Neural cell (in vitro differentiated cells): ENCODE data around the gene TRPM5.

ENCODE experiments used
- CTCF ChIP-seq: fragments of 450-650 bp; IDR thresholded peaks from 2 replicates; pipeline ENCODE4 v1.5.1; 2014; ENCODE audit warnings: antibody characterized with exemption, mild to moderate bottlenecking, moderate library complexity; ENCODE audit not compliant: poor library complexity, severe bottlenecking
- POLR2AphosphoS5 ChIP-seq: IDR thresholded peaks from 2 replicates; pipeline ENCODE4 v1.6.1; 2012

DNA sequence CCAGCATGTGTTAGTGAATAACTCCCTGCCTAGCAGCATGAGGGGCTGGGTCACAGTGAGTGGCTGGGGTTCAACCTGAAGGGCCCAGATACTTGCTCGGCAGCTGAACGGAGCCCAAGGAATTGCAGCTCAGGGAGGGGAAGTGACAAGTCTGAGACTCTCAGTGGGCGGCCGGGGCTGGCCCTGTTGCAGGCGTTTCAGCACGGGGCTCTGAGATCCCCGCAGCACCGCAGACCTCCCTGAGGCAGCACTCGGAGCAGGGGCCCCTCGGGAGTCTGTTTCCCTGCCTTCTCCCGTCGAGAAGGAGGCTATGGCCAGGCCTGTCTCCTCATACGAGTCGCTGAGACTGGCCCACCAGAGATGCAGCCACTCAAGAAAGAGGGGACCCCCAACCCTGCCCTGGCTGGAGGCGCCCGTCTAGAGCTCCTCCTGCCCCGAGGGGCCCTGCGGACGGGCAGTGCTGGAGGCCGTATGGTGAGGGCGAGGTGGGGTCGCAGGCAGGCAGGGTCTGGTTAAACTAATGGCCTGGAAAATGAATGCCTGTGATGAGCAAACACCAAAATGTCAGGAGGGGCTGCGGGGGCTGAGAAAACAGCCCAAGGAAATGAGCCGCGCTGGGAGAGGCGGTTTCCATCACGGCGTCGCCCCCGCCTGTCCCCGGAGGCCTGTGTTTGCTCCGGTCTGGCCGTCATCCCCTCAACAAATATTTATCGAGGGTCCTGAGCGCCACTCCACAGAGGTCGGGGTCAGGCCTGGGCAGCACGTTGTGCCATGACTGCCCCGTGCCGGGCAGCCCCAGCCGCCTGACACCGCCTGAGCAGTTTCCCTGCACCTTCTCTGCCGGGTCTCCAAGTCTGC is 34.5 kb downstream of the TRPM5 start:
- TF ChIP-seq CTCF, result no peak
- no peak for TF ChIP-seq POLR2AphosphoS5
